ENCODE measurements around the gene SRRM3. TPM values are rescaled to one million over a fixed set of nuclear protein-coding genes. Genes with fewer than 3 reads are reported as not detected.
A peak's percentile ranks its signal among the peaks of the same experiment; 100 is the strongest.

Gene SRRM3
- total and polyA plus RNA-seq, 9 of the 15 experiments (the other 6 are each of a cell fraction or from before 2014, with no cell fraction given): 0.04 to 0.91 (median 0.46) TPM; not detected in 2

DNA sequence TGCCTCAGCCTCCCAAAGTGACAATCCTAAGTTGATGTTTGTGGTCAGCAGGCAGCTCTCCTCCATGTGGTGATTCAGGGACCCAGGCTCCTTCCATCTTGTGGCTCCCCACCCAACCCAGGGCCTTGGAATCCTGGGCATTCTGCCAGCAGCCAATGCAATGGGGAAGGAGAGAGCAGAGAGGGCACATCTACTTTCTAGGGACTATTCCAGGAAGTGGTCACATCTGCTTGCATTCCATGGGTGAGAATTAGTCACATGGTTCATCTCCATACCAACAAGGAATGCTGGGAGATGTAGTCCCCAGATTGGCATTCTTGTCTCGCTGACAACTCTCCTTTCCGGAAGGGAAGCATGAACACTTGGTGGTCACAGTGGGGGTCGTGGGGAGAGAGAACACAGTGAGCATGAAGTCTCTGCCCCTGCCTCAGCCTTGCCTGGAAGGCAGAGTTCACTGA is 9.9 kb upstream of the SRRM3 start (continued):
- TF ChIP-seq, protein P1, sequence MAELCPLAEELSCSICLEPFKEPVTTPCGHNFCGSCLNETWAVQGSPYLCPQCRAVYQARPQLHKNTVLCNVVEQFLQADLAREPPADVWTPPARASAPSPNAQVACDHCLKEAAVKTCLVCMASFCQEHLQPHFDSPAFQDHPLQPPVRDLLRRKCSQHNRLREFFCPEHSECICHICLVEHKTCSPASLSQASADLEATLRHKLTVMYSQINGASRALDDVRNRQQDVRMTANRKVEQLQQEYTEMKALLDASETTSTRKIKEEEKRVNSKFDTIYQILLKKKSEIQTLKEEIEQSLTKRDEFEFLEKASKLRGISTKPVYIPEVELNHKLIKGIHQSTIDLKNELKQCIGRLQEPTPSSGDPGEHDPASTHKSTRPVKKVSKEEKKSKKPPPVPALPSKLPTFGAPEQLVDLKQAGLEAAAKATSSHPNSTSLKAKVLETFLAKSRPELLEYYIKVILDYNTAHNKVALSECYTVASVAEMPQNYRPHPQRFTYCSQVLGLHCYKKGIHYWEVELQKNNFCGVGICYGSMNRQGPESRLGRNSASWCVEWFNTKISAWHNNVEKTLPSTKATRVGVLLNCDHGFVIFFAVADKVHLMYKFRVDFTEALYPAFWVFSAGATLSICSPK (IDR thresholded peaks at IDR 0.05; ENCODE audit: borderline replicate concordance): no peak
- TF ChIP-seq PCBP1 (IDR thresholded peaks at IDR 0.05; ENCODE audit: low read depth, low read length, poor library complexity, severe bottlenecking): no peak
- no peak for TF ChIP-seq ZNF184 (CRISPR knock-in tag; IDR thresholded peaks at IDR 0.05)
- TF ChIP-seq MAFK (IDR thresholded peaks at IDR 0.05; ENCODE audit: low read length): no peak
- no peak for TF ChIP-seq ZKSCAN3 (CRISPR knock-in tag; IDR thresholded peaks at IDR 0.05)
- no peak for TF ChIP-seq SNIP1 (IDR thresholded peaks at IDR 0.05; ENCODE audit: low read depth)
- 0 out of 2 replicates have a peak, but pooled peaks have one; percentile 39 for TF ChIP-seq CBFA2T2 (conservative IDR thresholded peaks at IDR 0.05)
- no peak for TF ChIP-seq TBP (optimal IDR thresholded peaks at IDR 0.05; ENCODE audit: low read depth, low read length)
- TF ChIP-seq RFX1 (IDR thresholded peaks at IDR 0.05): no peak; the same call in 1 of the 2 replicates
- TF ChIP-seq TAF7 (tag; IDR thresholded peaks at IDR 0.05): no peak
- no peak for TF ChIP-seq GABPB2 (CRISPR knock-in tag; conservative IDR thresholded peaks at IDR 0.05)
- no peak for TF ChIP-seq MCM7 (IDR thresholded peaks at IDR 0.05)
- TF ChIP-seq ZNF699 (CRISPR knock-in tag; IDR thresholded peaks at IDR 0.05; ENCODE audit: insufficient replicate concordance): no peak
- no peak for TF ChIP-seq KLF13 (tag; IDR thresholded peaks at IDR 0.05; ENCODE audit: borderline replicate concordance, low read depth)
- TF ChIP-seq KLF16 (IDR thresholded peaks at IDR 0.05): no peak
- TF ChIP-seq NR2F6 (CRISPR knock-in tag; IDR thresholded peaks at IDR 0.05): no peak
- no peak for TF ChIP-seq U2AF1 (optimal IDR thresholded peaks at IDR 0.05; ENCODE audit: low read depth, low read length)
- no peak for TF ChIP-seq RAD21 (CRISPR knock-in tag; conservative IDR thresholded peaks at IDR 0.05 in 1 of 2, IDR thresholded peaks at IDR 0.05 in 1 of 2)
- TF ChIP-seq HCFC1 (IDR thresholded peaks at IDR 0.05; ENCODE audit: low read depth, low read length): peak; percentile 88
- no peak for TF ChIP-seq ZNF561 (CRISPR knock-in tag; conservative IDR thresholded peaks at IDR 0.05)
- no peak for TF ChIP-seq ZNF212 (CRISPR knock-in tag; IDR thresholded peaks at IDR 0.05)
- TF ChIP-seq PHF20 (IDR thresholded peaks at IDR 0.05; ENCODE audit: partially characterized antibody): no peak
- no peak for TF ChIP-seq MTA1 (IDR thresholded peaks at IDR 0.05; ENCODE audit: borderline replicate concordance)
- TF ChIP-seq NCOA1 (IDR thresholded peaks at IDR 0.05; ENCODE audit: low read depth): no peak
- no peak for TF ChIP-seq ETV5 (CRISPR knock-in tag; IDR thresholded peaks at IDR 0.05; ENCODE audit: low read depth)
- TF ChIP-seq SRSF1 (IDR thresholded peaks at IDR 0.05; ENCODE audit: low read depth, low read length): no peak
- TF ChIP-seq, protein P2, sequence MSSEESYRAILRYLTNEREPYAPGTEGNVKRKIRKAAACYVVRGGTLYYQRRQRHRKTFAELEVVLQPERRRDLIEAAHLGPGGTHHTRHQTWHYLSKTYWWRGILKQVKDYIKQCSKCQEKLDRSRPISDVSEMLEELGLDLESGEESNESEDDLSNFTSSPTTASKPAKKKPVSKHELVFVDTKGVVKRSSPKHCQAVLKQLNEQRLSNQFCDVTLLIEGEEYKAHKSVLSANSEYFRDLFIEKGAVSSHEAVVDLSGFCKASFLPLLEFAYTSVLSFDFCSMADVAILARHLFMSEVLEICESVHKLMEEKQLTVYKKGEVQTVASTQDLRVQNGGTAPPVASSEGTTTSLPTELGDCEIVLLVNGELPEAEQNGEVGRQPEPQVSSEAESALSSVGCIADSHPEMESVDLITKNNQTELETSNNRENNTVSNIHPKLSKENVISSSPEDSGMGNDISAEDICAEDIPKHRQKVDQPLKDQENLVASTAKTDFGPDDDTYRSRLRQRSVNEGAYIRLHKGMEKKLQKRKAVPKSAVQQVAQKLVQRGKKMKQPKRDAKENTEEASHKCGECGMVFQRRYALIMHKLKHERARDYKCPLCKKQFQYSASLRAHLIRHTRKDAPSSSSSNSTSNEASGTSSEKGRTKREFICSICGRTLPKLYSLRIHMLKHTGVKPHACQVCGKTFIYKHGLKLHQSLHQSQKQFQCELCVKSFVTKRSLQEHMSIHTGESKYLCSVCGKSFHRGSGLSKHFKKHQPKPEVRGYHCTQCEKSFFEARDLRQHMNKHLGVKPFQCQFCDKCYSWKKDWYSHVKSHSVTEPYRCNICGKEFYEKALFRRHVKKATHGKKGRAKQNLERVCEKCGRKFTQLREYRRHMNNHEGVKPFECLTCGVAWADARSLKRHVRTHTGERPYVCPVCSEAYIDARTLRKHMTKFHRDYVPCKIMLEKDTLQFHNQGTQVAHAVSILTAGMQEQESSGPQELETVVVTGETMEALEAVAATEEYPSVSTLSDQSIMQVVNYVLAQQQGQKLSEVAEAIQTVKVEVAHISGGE (CRISPR knock-in tag; IDR thresholded peaks at IDR 0.05): no peak

All from K562 (cell line).